Measurements from ENCODE around the gene EXOSC6.
"Not testable (repeated sequence)": the region's sequence is repeated elsewhere in the genome, so short reads cannot be mapped to it uniquely, and the experiment has no call there.

EXOSC6 gene

GRCh38 chr16:70198230-70198629 lies 53.5 kb downstream of the EXOSC6 start:
- DNase-seq = not testable (repeated sequence)

- DNase-seq = not testable (repeated sequence)
These were observed 54.1 kb downstream of the EXOSC6 start for GRCh38 chr16:70197611-70198010.
